ENCODE measurements around the gene METTL13.

METTL13 gene

DNA sequence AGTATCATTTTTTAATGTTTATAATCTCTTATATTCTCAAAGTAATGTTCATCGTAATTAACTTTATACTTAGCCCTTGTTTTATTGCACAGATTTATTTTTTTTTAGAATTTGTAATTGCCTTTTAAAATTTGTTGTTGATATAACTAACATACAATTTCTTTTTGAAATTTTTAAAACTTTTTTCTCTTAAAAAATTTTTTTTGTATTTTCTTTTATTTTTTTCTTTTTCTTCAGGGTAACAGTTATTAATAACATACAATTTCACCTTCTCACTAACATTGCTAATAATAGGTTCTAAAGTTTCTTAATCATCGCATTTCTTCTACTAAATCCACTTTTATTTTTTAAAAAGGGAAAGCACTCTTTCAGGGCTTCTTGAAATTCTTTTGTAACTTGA, 28.3 kb upstream of the METTL13 start:
- Mint-ChIP-seq H3K4me1 (peaks cover 7% of the 10 kb centered on the region), H3K9me3 (no peaks in the 10 kb centered on the region), H3K4me3 (no peak overlapping the region), H3K27me3 (peaks cover 24% of the 10 kb centered on the region), H3K36me3 (no peaks in the 10 kb centered on the region), H3K27ac (no peak overlapping the region)
- CTCF ChIA-PET, result no interaction called here
- no peak for DNase-seq

DNA sequence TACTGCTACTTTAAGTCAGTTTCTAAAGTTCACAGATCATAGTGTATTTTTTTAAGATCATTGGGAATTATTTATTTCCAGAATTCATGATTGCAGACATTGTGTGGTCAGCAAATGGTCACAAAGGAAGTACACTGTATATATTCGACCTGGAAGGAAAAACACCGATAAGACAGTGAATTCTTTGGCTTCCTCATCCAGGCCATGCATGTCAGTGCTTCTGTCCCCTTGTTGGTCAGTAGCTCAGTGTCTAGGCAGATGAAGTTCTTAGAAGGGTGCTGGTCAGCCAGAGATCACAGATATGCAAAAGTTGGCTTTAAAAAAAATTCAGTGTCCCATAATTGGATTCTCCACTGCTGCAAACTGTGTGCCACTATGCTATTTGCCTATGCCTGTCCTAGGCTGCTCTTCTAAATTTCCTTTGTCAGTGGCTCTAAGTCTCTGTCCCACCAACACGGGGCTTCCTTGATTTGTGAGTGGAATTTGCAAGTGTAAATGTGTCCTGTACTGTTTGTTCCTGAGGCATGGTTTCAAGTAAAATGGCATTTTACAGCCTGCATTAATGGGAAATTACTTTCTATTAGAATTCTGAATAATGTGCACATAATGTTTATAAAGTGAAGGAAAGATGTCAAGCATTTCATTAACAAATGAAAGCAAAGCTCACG, 27.6 kb upstream of the METTL13 start:
- peaks cover 25% of the 10 kb centered on the region for H3K27me3 Mint-ChIP-seq
- H3K4me1 Mint-ChIP-seq, result peaks cover 7% of the 10 kb centered on the region
- CTCF ChIA-PET, result no interaction called here
- H3K36me3 Mint-ChIP-seq, result no peaks in the 10 kb centered on the region
- no peak for DNase-seq
- no peak overlapping the region for H3K4me3 Mint-ChIP-seq
- no peaks in the 10 kb centered on the region for H3K9me3 Mint-ChIP-seq
- no peak overlapping the region for H3K27ac Mint-ChIP-seq

DNA sequence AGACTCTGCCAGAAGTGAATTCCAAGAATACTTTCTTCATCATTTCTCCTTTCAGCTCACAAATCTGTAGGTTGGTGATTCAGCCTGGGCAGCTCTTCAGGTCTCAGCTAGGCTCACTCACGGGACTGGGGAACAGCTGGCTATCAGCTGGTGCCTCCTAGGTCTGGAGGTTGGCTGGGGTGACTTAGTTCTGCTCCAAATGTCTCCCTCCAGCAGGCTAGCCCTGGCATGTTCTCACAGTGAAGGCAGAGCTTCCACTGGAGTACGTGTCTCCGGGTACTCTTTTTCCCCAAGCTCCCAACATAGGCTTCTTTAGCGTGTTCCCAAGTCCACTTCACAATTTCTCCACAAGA, 27.1 kb upstream of the METTL13 start:
- CTCF ChIA-PET, result no interaction called here
- no peaks in the 10 kb centered on the region for H3K36me3 Mint-ChIP-seq
- no peak for DNase-seq
- H3K4me1 Mint-ChIP-seq, result peaks cover 7% of the 10 kb centered on the region
- no peak overlapping the region for H3K4me3 Mint-ChIP-seq
- H3K9me3 Mint-ChIP-seq, result no peaks in the 10 kb centered on the region
- H3K27ac Mint-ChIP-seq, result no peak overlapping the region
- peaks cover 30% of the 10 kb centered on the region for H3K27me3 Mint-ChIP-seq

DNA sequence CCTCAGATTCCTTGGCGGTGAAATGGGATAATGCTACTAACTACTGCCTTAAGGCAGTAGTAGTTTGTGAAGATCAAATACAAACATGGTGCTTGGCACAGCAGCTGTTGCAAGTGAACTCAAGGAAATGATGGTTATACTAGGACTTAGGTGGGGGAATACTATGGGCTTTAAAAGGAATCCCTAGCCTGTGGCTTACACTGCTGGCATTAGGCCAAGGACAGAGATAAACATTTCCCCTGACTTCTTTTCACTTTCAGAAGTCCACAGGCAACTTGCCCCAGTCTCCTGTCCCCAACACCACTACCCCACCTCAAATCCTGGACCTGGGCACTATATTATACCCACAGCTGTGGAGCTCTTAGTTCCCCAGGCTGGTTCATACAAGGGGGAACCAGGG, 26.5 kb upstream of the METTL13 start:
- Mint-ChIP-seq H3K9me3 (no peaks in the 10 kb centered on the region), H3K4me1 (peaks cover 7% of the 10 kb centered on the region)

DNA sequence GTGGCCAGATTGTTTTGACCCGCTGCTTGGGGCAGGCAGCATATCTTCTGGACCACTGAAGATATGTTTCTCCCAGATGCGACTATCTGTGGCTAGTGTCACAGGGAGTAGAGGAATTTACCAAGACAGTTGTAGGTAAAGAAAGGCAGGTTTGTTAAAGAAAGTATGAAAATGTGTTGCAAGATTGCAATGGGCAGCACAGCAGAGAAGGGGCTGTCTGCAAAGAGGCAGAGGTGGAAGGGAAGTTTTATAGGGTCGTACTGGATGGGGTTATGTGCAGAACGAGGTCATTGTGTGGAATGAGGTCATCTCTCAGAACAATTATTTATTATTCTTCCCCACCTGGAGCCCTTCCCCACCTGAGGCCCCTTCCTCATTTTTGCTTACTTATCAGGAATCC, 24.6 kb upstream of the METTL13 start:
- H3K27ac Mint-ChIP-seq, result no peak overlapping the region
- H3K4me1 Mint-ChIP-seq, result peaks cover 4% of the 10 kb centered on the region
- DNase-seq, result no peak
- no peaks in the 10 kb centered on the region for H3K9me3 Mint-ChIP-seq
- no peaks in the 10 kb centered on the region for H3K36me3 Mint-ChIP-seq
- CTCF ChIA-PET, result no interaction called here
- no peak overlapping the region for H3K4me3 Mint-ChIP-seq
- H3K27me3 Mint-ChIP-seq, result peaks cover 30% of the 10 kb centered on the region

More for the DNA sequence above, 26.5 kb upstream of the METTL13 start:
- Mint-ChIP-seq H3K36me3 (no peaks in the 10 kb centered on the region), H3K27ac (no peak overlapping the region), H3K4me3 (no peak overlapping the region), H3K27me3 (peaks cover 30% of the 10 kb centered on the region)
- CTCF ChIA-PET, result no interaction called here
- no peak for DNase-seq

DNA sequence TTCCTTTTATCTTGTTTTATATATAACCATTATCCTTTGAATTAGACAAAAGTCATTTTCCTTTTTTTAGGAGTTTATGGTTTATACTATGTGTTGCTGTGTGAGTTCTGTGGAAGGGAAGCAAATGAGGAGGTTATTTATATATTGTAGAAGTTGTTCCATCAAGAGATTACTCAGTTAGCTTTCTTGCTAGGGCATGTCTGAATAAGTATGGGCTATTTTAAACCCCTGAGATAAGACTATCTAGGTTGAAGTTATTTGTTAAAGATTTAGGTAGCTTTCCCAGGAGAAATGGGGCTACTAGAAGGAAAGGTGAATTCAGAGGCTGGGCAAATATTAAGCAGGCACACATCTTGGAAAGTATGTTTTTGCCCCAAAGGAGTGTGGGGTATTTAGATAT, 23.4 kb upstream of the METTL13 start:
- H3K9me3 Mint-ChIP-seq, result no peaks in the 10 kb centered on the region
- H3K27ac Mint-ChIP-seq, result no peak overlapping the region
- no peak for DNase-seq
- H3K36me3 Mint-ChIP-seq, result no peaks in the 10 kb centered on the region
- peaks cover 36% of the 10 kb centered on the region for H3K27me3 Mint-ChIP-seq
- H3K4me1 Mint-ChIP-seq, result peaks cover 4% of the 10 kb centered on the region
- CTCF ChIA-PET, result interaction anchor here (0.8 kb wide), 1 partner anchor 103 kb away, joined by 3 read pairs; no protein-coding TSS in a partner anchor
- H3K4me3 Mint-ChIP-seq, result no peak overlapping the region

DNA sequence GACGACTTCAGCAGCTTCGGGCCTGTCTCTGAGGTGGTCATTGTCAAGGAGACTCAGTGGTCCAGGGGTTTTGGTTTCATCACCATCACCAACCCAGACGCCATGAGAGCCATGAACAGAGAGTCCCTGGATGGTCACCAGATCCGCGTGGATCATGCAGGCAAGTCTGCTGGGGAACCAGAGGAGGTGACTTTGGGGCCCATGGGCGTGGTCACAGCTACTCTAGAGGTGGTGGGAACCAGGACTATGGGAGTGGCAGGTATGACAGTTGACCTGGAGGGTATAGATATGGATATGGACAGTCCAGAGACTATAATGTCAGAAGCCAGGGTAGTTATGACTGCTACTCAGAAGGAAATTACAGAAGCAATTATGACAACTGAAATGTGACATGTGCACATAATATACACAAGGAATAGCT, 19.3 kb upstream of the METTL13 start:
- DNase-seq, result no peak
- H3K4me3 Mint-ChIP-seq, result no peak overlapping the region
- H3K4me1 Mint-ChIP-seq, result no peaks in the 10 kb centered on the region
- H3K27ac Mint-ChIP-seq, result no peak overlapping the region
- H3K27me3 Mint-ChIP-seq, result peaks cover 33% of the 10 kb centered on the region
- H3K36me3 Mint-ChIP-seq, result no peaks in the 10 kb centered on the region
- H3K9me3 Mint-ChIP-seq, result no peaks in the 10 kb centered on the region
- CTCF ChIA-PET, result interaction anchor here (0.6 to 1.2 kb wide), 2 partner anchors 206 to 223 kb away, joined by 3 read pairs; no protein-coding TSS in a partner anchor

DNA sequence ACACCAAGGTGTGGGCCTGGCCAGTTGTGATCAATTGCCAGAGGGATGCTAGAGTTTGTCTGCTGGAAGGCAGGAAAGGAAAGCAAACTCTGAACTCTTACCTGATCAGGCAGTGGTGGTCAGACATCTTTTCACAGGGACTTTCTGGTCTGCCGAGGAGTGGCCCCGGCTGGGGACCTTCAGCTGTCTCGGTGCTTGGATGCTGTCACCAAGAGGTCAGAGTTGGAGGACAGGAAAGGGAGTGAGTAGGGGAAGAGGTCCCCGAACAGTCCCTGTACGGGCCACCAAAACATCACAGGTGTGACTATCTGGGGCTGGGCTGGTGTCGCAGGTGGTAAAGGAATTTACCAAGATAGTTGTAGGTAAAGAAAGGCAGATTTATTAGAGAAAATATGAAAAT, 17.7 kb upstream of the METTL13 start:
- CTCF ChIA-PET, result no interaction called here
- Mint-ChIP-seq H3K27me3 (peaks cover 30% of the 10 kb centered on the region), H3K9me3 (no peaks in the 10 kb centered on the region), H3K27ac (no peak overlapping the region), H3K4me3 (no peak overlapping the region), H3K4me1 (no peaks in the 10 kb centered on the region), H3K36me3 (no peaks in the 10 kb centered on the region)
- no peak for DNase-seq

DNA sequence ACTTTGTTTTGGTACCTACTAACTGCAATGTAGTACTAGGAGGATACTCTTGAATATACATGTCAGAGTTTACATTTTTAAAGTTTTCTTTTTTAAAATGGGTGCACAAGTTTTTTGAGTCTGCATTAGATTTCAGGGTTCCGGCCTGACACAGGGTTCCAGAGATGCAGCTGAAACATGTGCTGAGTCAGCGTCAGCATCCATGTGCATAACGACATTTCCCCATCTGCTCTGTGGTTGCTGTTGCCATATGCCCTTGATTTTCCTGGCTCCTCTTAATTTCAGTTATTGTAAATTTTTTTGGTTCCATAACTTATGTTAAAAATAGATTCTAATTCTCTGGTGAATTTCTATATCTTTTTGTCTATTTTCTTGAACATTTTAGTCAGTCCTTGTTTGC, 12.3 kb upstream of the METTL13 start:
- CTCF ChIA-PET, result no interaction called here
- Mint-ChIP-seq H3K27me3 (peaks cover 16% of the 10 kb centered on the region), H3K9me3 (no peaks in the 10 kb centered on the region), H3K36me3 (no peaks in the 10 kb centered on the region), H3K4me1 (no peaks in the 10 kb centered on the region), H3K4me3 (no peak overlapping the region), H3K27ac (no peak overlapping the region)
- DNase-seq, result no peak

DNA sequence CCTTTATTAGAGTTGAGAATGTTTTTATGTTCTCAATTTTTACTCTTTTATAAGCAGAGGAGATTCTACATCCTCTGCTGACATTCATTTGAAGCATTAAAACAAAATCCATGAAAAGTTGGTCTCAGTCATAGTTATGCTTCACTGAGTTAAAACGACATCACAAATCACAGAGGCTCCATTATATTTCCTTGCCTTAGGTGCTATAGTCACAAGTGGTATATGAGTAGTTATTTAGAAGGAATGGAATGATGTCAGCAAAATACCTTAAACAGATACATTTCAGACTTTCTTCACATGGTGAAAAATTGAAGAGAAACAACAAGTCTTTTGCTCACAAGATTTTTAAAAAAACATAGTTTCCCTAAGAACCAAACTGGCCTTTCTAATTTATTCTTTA, 11.7 kb upstream of the METTL13 start:
- Mint-ChIP-seq H3K36me3 (no peaks in the 10 kb centered on the region), H3K4me1 (no peaks in the 10 kb centered on the region), H3K27me3 (peaks cover 13% of the 10 kb centered on the region), H3K27ac (no peak overlapping the region), H3K4me3 (no peak overlapping the region), H3K9me3 (no peaks in the 10 kb centered on the region)
- CTCF ChIA-PET, result no interaction called here
- no peak for DNase-seq

DNA sequence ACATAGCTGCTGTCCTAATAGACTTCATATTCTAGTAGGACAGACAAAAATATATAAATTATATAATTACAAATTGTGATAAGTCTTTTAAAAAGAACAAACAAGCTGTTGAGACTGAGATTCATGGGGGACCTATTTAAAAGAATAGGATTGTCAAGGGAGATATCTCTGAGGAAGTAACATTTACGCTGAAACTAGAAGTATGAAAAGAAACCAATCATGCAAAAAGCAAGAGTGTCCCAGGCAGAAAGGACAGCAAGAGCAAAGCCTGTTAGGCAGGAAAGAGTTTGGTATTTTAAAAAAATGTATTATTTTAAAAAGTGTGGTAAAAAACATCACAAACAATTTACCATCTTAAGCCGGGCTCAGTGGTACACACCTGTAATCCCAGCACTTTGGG, 9.1 kb upstream of the METTL13 start:
- Mint-ChIP-seq H3K9me3 (no peaks in the 10 kb centered on the region), H3K36me3 (no peaks in the 10 kb centered on the region), H3K4me3 (no peak overlapping the region), H3K27me3 (peaks cover 13% of the 10 kb centered on the region), H3K4me1 (no peaks in the 10 kb centered on the region), H3K27ac (no peak overlapping the region)
- DNase-seq, result no peak
- CTCF ChIA-PET, result no interaction called here

DNA sequence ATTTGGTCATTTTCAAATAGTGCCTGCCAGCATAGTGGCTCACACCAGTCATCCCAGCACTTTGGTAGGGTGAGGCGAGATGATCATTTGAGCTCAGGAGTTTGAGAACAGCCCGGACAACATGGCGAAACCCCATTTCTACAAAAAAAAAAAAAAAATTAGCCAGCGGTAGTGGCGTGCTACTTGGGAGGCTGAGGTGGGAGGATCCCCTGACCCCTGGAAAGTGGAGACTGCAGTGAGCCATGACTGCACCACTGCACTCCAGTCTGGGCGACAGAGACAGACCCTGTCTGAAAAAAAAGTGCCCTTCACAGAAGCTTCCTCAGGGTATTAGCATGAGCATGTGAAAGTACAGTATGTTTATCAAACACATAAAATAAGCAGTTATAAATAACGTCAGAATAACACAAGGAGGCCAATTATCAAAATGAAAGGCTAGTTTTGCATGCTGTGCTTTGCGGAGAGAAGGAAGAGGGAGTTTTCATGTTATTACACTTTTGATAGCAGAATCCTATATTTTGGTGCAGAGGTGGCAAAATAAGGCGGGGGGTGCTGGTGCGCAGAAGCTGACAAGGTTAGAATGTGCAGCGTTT, 781 bp upstream of the METTL13 start:
- peaks cover 22% of the 10 kb centered on the region for H3K36me3 Mint-ChIP-seq
- H3K27ac Mint-ChIP-seq, result peak overlapping the region; percentile 94
- H3K4me1 Mint-ChIP-seq, result peaks cover 58% of the 10 kb centered on the region
- DNase-seq, result no peak
- no peaks in the 10 kb centered on the region for H3K9me3 Mint-ChIP-seq
- peak overlapping the region; percentile 96 for H3K4me3 Mint-ChIP-seq
- CTCF ChIA-PET, result interaction anchor here (1.3 kb wide), 1 partner anchor 39 kb away, joined by 3 read pairs; the partner anchor contains the start of gene VAMP4
- peaks cover 3% of the 10 kb centered on the region for H3K27me3 Mint-ChIP-seq

DNA sequence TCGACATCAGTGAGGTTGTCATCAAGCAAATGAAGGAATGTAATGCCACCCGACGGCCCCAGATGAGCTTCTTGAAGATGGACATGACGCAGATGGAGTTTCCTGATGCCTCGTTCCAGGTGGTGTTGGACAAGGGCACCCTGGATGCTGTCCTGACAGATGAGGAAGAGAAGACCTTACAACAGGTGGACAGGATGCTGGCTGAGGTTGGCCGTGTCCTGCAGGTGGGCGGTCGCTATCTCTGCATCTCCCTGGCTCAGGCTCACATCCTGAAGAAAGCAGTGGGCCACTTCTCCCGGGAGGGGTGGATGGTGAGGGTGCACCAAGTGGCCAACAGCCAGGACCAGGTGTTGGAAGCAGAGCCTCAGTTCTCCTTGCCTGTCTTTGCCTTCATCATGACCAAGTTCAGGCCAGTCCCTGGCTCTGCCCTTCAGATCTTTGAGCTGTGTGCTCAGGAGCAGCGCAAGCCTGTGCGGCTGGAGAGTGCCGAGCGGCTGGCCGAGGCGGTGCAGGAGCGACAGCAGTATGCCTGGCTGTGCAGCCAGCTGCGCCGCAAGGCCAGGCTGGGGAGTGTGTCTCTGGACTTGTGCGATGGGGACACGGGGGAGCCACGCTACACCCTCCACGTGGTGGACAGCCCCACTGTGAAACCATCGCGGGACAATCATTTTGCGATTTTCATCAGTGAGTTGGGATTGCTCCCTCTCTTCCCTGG, 2.5 kb downstream of the METTL13 start:
- Mint-ChIP-seq H3K4me1 (peaks cover 68% of the 10 kb centered on the region), H3K27ac (peak overlapping the region; percentile 89), H3K9me3 (no peaks in the 10 kb centered on the region), H3K36me3 (peaks cover 51% of the 10 kb centered on the region), H3K27me3 (no peaks in the 10 kb centered on the region), H3K4me3 (peak overlapping the region; percentile 96)
- no peak for DNase-seq
- CTCF ChIA-PET, result interaction anchor here (1.6 to 2.9 kb wide), 3 partner anchors 15 to 201 kb away, joined by 7 to 18 read pairs (median 8); no protein-coding TSS in a partner anchor

DNA sequence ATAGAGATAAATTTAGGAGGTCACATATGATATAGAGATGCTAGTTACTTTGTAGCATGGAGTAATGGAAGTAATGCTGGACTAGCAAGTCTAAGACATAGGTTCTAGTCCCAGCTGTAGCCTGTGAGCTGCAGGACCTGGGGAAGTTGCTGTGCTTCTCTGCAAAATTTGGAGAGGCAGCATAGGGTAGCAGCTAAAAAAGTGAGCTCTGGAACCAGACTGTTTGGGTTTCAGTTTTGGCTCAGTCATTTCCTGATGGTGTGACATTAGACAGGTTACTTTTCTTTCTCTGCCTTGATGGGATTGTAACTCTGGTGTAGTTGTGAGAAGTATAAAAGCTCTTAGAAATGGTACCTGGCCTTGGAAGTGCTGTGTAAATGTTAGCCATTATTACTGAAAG, 3.3 kb downstream of the METTL13 start:
- Mint-ChIP-seq H3K27ac (peak overlapping the region; percentile 89), H3K27me3 (no peaks in the 10 kb centered on the region), H3K36me3 (peaks cover 57% of the 10 kb centered on the region), H3K4me1 (peaks cover 65% of the 10 kb centered on the region), H3K4me3 (peak overlapping the region; percentile 62), H3K9me3 (no peaks in the 10 kb centered on the region)
- CTCF ChIA-PET, result interaction anchor here (1.1 to 2.9 kb wide), 6 partner anchors 14 to 300 kb away, joined by 3 to 18 read pairs (median 8); partner anchors contain the start of genes PRRC2C and VAMP4
- peak; percentile 27 for DNase-seq

DNA sequence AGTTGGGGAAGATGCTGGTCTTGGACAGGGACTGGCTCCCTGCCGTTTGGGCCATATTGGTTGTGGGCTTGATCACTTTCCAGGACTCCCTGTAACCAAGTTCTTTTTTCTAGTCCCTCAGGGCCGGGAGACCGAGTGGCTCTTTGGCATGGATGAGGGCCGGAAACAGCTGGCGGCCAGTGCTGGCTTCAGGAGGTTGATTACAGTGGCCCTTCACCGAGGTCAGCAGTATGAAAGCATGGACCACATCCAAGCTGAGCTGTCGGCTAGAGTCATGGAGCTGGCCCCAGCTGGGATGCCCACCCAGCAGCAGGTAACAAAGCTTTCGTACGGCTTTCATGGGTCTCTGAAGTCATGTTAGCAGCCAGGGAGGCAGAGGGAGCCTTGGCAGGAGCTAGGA, 4.3 kb downstream of the METTL13 start:
- peaks cover 63% of the 10 kb centered on the region for H3K36me3 Mint-ChIP-seq
- CTCF ChIA-PET, result interaction anchor here (1.2 to 2.9 kb wide), 5 partner anchors 13 to 301 kb away, joined by 5 to 18 read pairs (median 8); partner anchors contain the start of gene PRRC2C
- no peaks in the 10 kb centered on the region for H3K27me3 Mint-ChIP-seq
- H3K27ac Mint-ChIP-seq, result no peak overlapping the region
- peaks cover 56% of the 10 kb centered on the region for H3K4me1 Mint-ChIP-seq
- DNase-seq, result no peak
- no peaks in the 10 kb centered on the region for H3K9me3 Mint-ChIP-seq
- H3K4me3 Mint-ChIP-seq, result no peak overlapping the region
